Liver (tissue), 9 donors: Measurements from ENCODE around the gene CHRNA5. TPM values are rescaled to one million over a fixed set of nuclear protein-coding genes. Genes with fewer than 3 reads are reported as not detected.
"Not testable (repeated sequence)": the region's sequence is repeated elsewhere in the genome, so short reads cannot be mapped to it uniquely, and the experiment has no call there.

Source experiments
- DNase-seq: peaks from one replicate; pipeline ENCODE4 v3.0.0-alpha.2; 2017; ENCODE audit warnings: low spot score
- H3K27ac ChIP-seq, 2 donors: one replicate each; pipeline ENCODE4 v1.7.0; 2013; ENCODE audit warnings: inconsistent platforms in 2 of 2, low read length in 2 of 2, control low read depth in 1 of 2, low read depth in 1 of 2, mild to moderate bottlenecking in 1 of 2
- H3K27me3 ChIP-seq, 4 donors: one replicate each; pipeline versions ENCODE4 v1.6.1 to v1.7.0; 2013; ENCODE audit warnings: low read length in 3 of 4, inconsistent platforms in 1 of 4, mild to moderate bottlenecking in 1 of 4, moderate library complexity in 1 of 4; ENCODE audit not compliant: control insufficient read depth in 4 of 4, insufficient read depth in 4 of 4
- H3K36me3 ChIP-seq, 4 donors: one replicate each; pipeline versions ENCODE4 v1.6.1 to v1.7.0; 2013; ENCODE audit warnings: low read length in 3 of 4, mild to moderate bottlenecking in 3 of 4, low read depth in 1 of 4, moderate library complexity in 1 of 4; ENCODE audit not compliant: control insufficient read depth in 4 of 4, insufficient read depth in 3 of 4
- H3K4me1 ChIP-seq, 4 donors: one replicate each; pipeline versions ENCODE4 v1.6.1 to v1.7.0; 2013; ENCODE audit warnings: low read length in 3 of 4, mild to moderate bottlenecking in 3 of 4, moderate library complexity in 1 of 4; ENCODE audit not compliant: control insufficient read depth in 4 of 4, insufficient read depth in 4 of 4
- H3K4me3 ChIP-seq, 3 donors: one replicate each; pipeline versions ENCODE4 v1.6.1 to v1.7.0; 2013; ENCODE audit warnings: low read length in 3 of 3, control low read depth in 1 of 3, low read depth in 1 of 3, mild to moderate bottlenecking in 1 of 3
- H3K9ac ChIP-seq, 2 donors: one replicate each; pipeline ENCODE4 v1.7.0; 2013; ENCODE audit warnings: low read length in 2 of 2, mild to moderate bottlenecking in 2 of 2, moderate library complexity in 2 of 2, control low read depth in 1 of 2, low read depth in 1 of 2
- H3K9me3 ChIP-seq, 4 donors: one replicate each; pipeline versions ENCODE4 v1.6.1 to v1.7.0; 2013; ENCODE audit warnings: low read length in 3 of 4; ENCODE audit not compliant: control insufficient read depth in 4 of 4
- CTCF ChIP-seq: fragments of 150-350 bp; IDR thresholded peaks from 2 replicates; pipeline ENCODE4 v1.5.1; 2017; ENCODE audit warnings: improper control_type of control experiment, low read depth, low read length; ENCODE audit not compliant: missing input control
- FOXA1 ChIP-seq: IDR thresholded peaks from 2 replicates; pipeline ENCODE4 v1.6.1; 2016; ENCODE audit warnings: antibody characterized with exemption
- GABPA ChIP-seq, 2 donors: IDR thresholded peaks in 1 of 2; conservative IDR thresholded peaks in 1 of 2; 2 replicates each; pipeline ENCODE4 v1.6.1; 2016; ENCODE audit warnings: antibody characterized with exemption in 2 of 2, mild to moderate bottlenecking in 1 of 2, moderate library complexity in 1 of 2
- HNF4G ChIP-seq: IDR thresholded peaks from 2 replicates; pipeline ENCODE4 v1.6.1; 2016; ENCODE audit warnings: antibody characterized with exemption
- NR2F2 ChIP-seq: IDR thresholded peaks from 2 replicates; pipeline ENCODE4 v1.6.1; 2016; ENCODE audit warnings: antibody characterized with exemption
- RXRA ChIP-seq, 2 donors: IDR thresholded peaks; 2 replicates each; pipeline ENCODE4 v1.6.1; 2017 to 2018; ENCODE audit warnings: antibody characterized with exemption in 2 of 2, mild to moderate bottlenecking in 1 of 2
- SP1 ChIP-seq: IDR thresholded peaks from 2 replicates; pipeline ENCODE4 v1.6.1; 2018; ENCODE audit warnings: antibody characterized with exemption, mild to moderate bottlenecking
- TAF1 ChIP-seq: conservative IDR thresholded peaks from 2 replicates; pipeline ENCODE4 v1.6.1; 2016; ENCODE audit warnings: antibody characterized with exemption, mild to moderate bottlenecking
- YY1 ChIP-seq: IDR thresholded peaks from 2 replicates; pipeline ENCODE4 v1.6.1; 2016; ENCODE audit warnings: antibody characterized with exemption, mild to moderate bottlenecking
- ZBTB33 ChIP-seq: IDR thresholded peaks from 2 replicates; pipeline ENCODE4 v1.6.1; 2016; ENCODE audit warnings: antibody characterized with exemption
- WGBS: extraction: QIAGEN DNeasy Blood & Tissue Kit; methylation state at CpG from one replicate; pipeline ENCODE4 v1.1.7; 2013; 5-methylcytosine and 5-hydroxymethylcytosine counted together
- polyA plus RNA-seq, 2 donors: library from polyadenylated mRNA; stranded (reverse) in 1 of 2; unstranded in 1 of 2; fragments of 200-250 nt in 1 of 2; fragments of >200 nt in 1 of 2; fragmentation: Nextera tagmentation in 1 of 2; extraction: Ambion mirVana in 1 of 2; gene quantifications; one replicate each; pipeline versions ENCODE4 v1.2.1 to v1.2.3, GENCODE V29; 2013 to 2015
- total RNA-seq, 2 donors: library from RNA; depleted of rRNA; stranded (reverse); fragments of >200 nt; gene quantifications; one replicate each; pipeline ENCODE4 v1.2.3, GENCODE V29; 2014
- TF ChIP-seq, protein P1 (sequence below): IDR thresholded peaks from 2 replicates; pipeline ENCODE4 v1.6.1; 2016; ENCODE audit warnings: antibody characterized with exemption
- TF ChIP-seq, protein P2 (sequence below): IDR thresholded peaks from 2 replicates; pipeline ENCODE4 v1.6.1; 2016; ENCODE audit warnings: antibody characterized with exemption, mild to moderate bottlenecking
- TF ChIP-seq, protein P3 (sequence below): IDR thresholded peaks from 2 replicates; pipeline ENCODE4 v1.6.1; 2016; ENCODE audit warnings: antibody characterized with exemption
- donor health status: healthy.
- donor health status: healthy.
- donor health status: healthy.
- donor health status: healthy.
- donor health status: healthy.

Gene CHRNA5
- total and polyA plus RNA-seq, 4 donors: 0.17 to 0.56 (median 0.36) TPM

GRCh38 chr15:78539464-78540140 lies 25.7 kb upstream of the CHRNA5 start:
- Histone ChIP-seq H3K4me1 (peaks cover 0 to 21% (median 11%) of the 10 kb centered on the region in 4 donors), H3K27ac (peak overlapping the region; percentile 96 to 98), H3K4me3 (peak overlapping the region; percentile 90 to 98 (median 92)), H3K36me3 (peaks cover 0 to 14% (median 11%) of the 10 kb centered on the region in 4 donors), H3K9ac (peak overlapping the region; percentile 98 to 100)
- not testable (repeated sequence) for H3K9me3 ChIP-seq, DNase-seq, H3K27me3 ChIP-seq
- 75% methylated on average over 18 of the region's 18 CpGs for WGBS

GRCh38 chr15:78540141-78540870 lies 25.0 kb upstream of the CHRNA5 start, which contains the start of gene PSMA4:
TSS of gene PSMA4 (plus strand) at chr15:78540444. CDS start at chr15:78541928, 1,484 bp downstream.
- peak within 1 kb of the TSS; percentile 98 to 100 for H3K9ac ChIP-seq
- no peaks in the 10 kb centered on the region for H3K9me3 ChIP-seq
- no peaks in the 10 kb centered on the region for H3K27me3 ChIP-seq
- DNase-seq: peak; percentile 94
- H3K4me1 ChIP-seq: peaks cover 0 to 21% (median 11%) of the 10 kb centered on the region in 4 donors
- H3K4me3 ChIP-seq: peak within 1 kb of the TSS; percentile 90 to 98 (median 92)
- WGBS: under 1% methylated on average over 56 of the region's 56 CpGs
- peaks cover 1 to 20% (median 18%) of the 10 kb centered on the region in 4 donors for H3K36me3 ChIP-seq
- no peak for TF ChIP-seq FOXA1
- peak in 1 of 2 donors; percentile 45 for TF ChIP-seq GABPA (IDR thresholded peaks at IDR 0.05 in 1 of 2, conservative IDR thresholded peaks at IDR 0.05 in 1 of 2)
- TF ChIP-seq CTCF: no peak
- TF ChIP-seq, protein P1, sequence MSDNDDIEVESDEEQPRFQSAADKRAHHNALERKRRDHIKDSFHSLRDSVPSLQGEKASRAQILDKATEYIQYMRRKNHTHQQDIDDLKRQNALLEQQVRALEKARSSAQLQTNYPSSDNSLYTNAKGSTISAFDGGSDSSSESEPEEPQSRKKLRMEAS: peak; percentile 34
- no peak for TF ChIP-seq TAF1
- TF ChIP-seq SP1: no peak
- TF ChIP-seq NR2F2: no peak
- TF ChIP-seq RXRA (IDR thresholded peaks at IDR 0.05): peak in 1 of 2 donors; percentile 6
- peak; percentile 74 for TF ChIP-seq ZBTB33
- TF ChIP-seq HNF4G: no peak
- TF ChIP-seq, protein P2, sequence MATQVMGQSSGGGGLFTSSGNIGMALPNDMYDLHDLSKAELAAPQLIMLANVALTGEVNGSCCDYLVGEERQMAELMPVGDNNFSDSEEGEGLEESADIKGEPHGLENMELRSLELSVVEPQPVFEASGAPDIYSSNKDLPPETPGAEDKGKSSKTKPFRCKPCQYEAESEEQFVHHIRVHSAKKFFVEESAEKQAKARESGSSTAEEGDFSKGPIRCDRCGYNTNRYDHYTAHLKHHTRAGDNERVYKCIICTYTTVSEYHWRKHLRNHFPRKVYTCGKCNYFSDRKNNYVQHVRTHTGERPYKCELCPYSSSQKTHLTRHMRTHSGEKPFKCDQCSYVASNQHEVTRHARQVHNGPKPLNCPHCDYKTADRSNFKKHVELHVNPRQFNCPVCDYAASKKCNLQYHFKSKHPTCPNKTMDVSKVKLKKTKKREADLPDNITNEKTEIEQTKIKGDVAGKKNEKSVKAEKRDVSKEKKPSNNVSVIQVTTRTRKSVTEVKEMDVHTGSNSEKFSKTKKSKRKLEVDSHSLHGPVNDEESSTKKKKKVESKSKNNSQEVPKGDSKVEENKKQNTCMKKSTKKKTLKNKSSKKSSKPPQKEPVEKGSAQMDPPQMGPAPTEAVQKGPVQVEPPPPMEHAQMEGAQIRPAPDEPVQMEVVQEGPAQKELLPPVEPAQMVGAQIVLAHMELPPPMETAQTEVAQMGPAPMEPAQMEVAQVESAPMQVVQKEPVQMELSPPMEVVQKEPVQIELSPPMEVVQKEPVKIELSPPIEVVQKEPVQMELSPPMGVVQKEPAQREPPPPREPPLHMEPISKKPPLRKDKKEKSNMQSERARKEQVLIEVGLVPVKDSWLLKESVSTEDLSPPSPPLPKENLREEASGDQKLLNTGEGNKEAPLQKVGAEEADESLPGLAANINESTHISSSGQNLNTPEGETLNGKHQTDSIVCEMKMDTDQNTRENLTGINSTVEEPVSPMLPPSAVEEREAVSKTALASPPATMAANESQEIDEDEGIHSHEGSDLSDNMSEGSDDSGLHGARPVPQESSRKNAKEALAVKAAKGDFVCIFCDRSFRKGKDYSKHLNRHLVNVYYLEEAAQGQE: no peak
- TF ChIP-seq, protein P3, sequence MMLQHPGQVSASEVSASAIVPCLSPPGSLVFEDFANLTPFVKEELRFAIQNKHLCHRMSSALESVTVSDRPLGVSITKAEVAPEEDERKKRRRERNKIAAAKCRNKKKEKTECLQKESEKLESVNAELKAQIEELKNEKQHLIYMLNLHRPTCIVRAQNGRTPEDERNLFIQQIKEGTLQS: no peak
- peak; percentile 98 for TF ChIP-seq YY1
- peak within 1 kb of the TSS; percentile 96 to 98 for H3K27ac ChIP-seq
